Body of pancreas (tissue), 4 donors: ENCODE measurements around the gene PCDHGC4.

Experiments used
- CTCF ChIP-seq, 7 experiments: fragments of 450-650 bp in 4 of 7; fragments of 200-600 bp in 3 of 7; sonication (generic) in 3 of 7; IDR thresholded peaks; one replicate each; pipeline ENCODE4 v1.5.1; 2016 to 2019; ENCODE audit warnings: antibody characterized with exemption in 7 of 7
- POLR2A ChIP-seq, 3 donors: fragments of 450-650 bp; IDR thresholded peaks; one replicate each; pipeline ENCODE4 v1.6.1; 2016; ENCODE audit warnings: antibody characterized with exemption in 3 of 3, mild to moderate bottlenecking in 2 of 3

- TF ChIP-seq CTCF (IDR thresholded peaks at IDR 0.05) (peak in 1 of 7 experiments; percentile 8), POLR2A (IDR thresholded peaks at IDR 0.05) (no peak)
Observed at GRCh38 chr5:141529002-141529401, 44.2 kb downstream of the PCDHGC4 start.
